IMR-90 (cell line): ENCODE data around the gene ADAP1. TPM values are rescaled to one million over a fixed set of nuclear protein-coding genes. Genes with fewer than 3 reads are reported as not detected.

Experiments
- ATAC-seq: fragments of 200-7000 bp; cut with Tn5 transposase; 2 replicates; pipeline ENCODE4 v1.9.1; 2020; ENCODE audit warnings: low read depth, mild to moderate bottlenecking, moderate library complexity
- BruUV-seq: library from RNA; stranded (reverse); fragments of 400-500 nt; replicated peaks from 2 replicates; lab custom pipeline; 2021; lab: Mats Ljungman, UMichigan
- CTCF ChIA-PET: fragments of 300-600 bp; formaldehyde crosslinking; extraction: SDS; loops from one replicate; lab custom pipeline; 2021; ENCODE audit warnings: antibody characterized with exemption; lab: Yijun Ruan, JAX
- POLR2A ChIA-PET: fragments of 300-600 bp; sonication (Branson Sonifier 250); formaldehyde crosslinking; loops from one replicate; lab custom pipeline; 2022; ENCODE audit warnings: antibody characterized with exemption; ENCODE audit not compliant: unreplicated experiment; lab: Charles Lee
- DNase-seq: peaks from one replicate; pipeline ENCODE4 v3.0.0; 2013
- H2AFZ ChIP-seq: replicated peaks from 2 replicates; pipeline ENCODE3; 2013; ENCODE audit warnings: low read length, mild to moderate bottlenecking; ENCODE audit not compliant: poor library complexity
- H2AK5ac ChIP-seq: 2 replicates; pipeline ENCODE4 v1.6.1; 2013; ENCODE audit warnings: low read depth, low read length, inconsistent platforms
- H2AK9ac ChIP-seq: replicated peaks from 2 replicates; pipeline ENCODE3; 2013; ENCODE audit warnings: mild to moderate bottlenecking, low read depth, low read length, moderate library complexity; ENCODE audit not compliant: poor library complexity
- H2BK120ac ChIP-seq: 2 replicates; pipeline ENCODE4 v1.6.1; 2013; ENCODE audit warnings: low read depth, low read length, inconsistent platforms
- H2BK15ac ChIP-seq: 3 replicates; pipeline ENCODE4 v1.6.1; 2013; ENCODE audit warnings: low read depth, low read length, inconsistent platforms
- H2BK20ac ChIP-seq: 2 replicates; pipeline ENCODE4 v1.6.1; 2013; ENCODE audit warnings: low read depth, mild to moderate bottlenecking, inconsistent platforms, low read length, moderate library complexity
- H2BK5ac ChIP-seq: 2 replicates; pipeline ENCODE4 v1.6.1; 2013; ENCODE audit warnings: mild to moderate bottlenecking, low read depth, low read length, inconsistent platforms; ENCODE audit not compliant: poor library complexity, severe bottlenecking
- H3K14ac ChIP-seq: replicated peaks from 2 replicates; pipeline ENCODE4 v1.6.1; 2013; ENCODE audit warnings: low read depth, low read length, inconsistent platforms
- H3K18ac ChIP-seq: 2 replicates; pipeline ENCODE4 v1.6.1; 2013; ENCODE audit warnings: low read depth, low read length, control low read depth
- H3K23ac ChIP-seq: 2 replicates; pipeline ENCODE4 v1.6.1; 2013; ENCODE audit warnings: low read depth, low read length, inconsistent platforms
- H3K27ac ChIP-seq: 2 replicates; pipeline ENCODE4 v1.5.1; 2013; ENCODE audit warnings: mild to moderate bottlenecking, control low read depth, low read length; ENCODE audit not compliant: insufficient read depth
- H3K27me3 ChIP-seq: 2 replicates; pipeline ENCODE4 v1.6.1; 2013; ENCODE audit warnings: low read length; ENCODE audit not compliant: control insufficient read depth, insufficient read depth
- H3K36me3 ChIP-seq: 2 replicates; pipeline ENCODE4 v1.6.1; 2013; ENCODE audit warnings: low read length, mixed read lengths; ENCODE audit not compliant: control insufficient read depth, insufficient read depth
- H3K4ac ChIP-seq: 2 replicates; pipeline ENCODE4 v1.6.1; 2013; ENCODE audit warnings: low read depth, low read length, inconsistent platforms
- H3K4me1 ChIP-seq: 2 replicates; pipeline ENCODE4 v1.6.1; 2013; ENCODE audit warnings: low read length, mixed read lengths; ENCODE audit not compliant: control insufficient read depth, insufficient read depth
- H3K4me2 ChIP-seq: 2 replicates; pipeline ENCODE4 v1.6.1; 2013; ENCODE audit warnings: low read depth, mild to moderate bottlenecking, control low read depth, low read length, moderate library complexity
- H3K4me3 ChIP-seq: 2 replicates; pipeline ENCODE4 v1.5.1; 2013; ENCODE audit warnings: low read depth, mild to moderate bottlenecking, control low read depth, low read length, moderate library complexity; ENCODE audit not compliant: insufficient read depth
- H3K56ac ChIP-seq: 2 replicates; pipeline ENCODE4 v1.6.1; 2013; ENCODE audit warnings: low read length, inconsistent platforms; ENCODE audit not compliant: insufficient read depth; ENCODE audit errors: extremely low read depth
- H3K79me1 ChIP-seq, 2 experiments: 2 replicates each; pipeline ENCODE4 v1.6.1; 2013; ENCODE audit warnings: low read length in 2 of 2, inconsistent platforms in 1 of 2, low read depth in 1 of 2
- H3K9ac ChIP-seq: 2 replicates; pipeline ENCODE4 v1.6.1; 2013; ENCODE audit warnings: low read depth, low read length, control low read depth
- H3K9me1 ChIP-seq: 2 replicates; pipeline ENCODE4 v1.6.1; 2013; ENCODE audit warnings: low read length, inconsistent platforms; ENCODE audit not compliant: insufficient read depth
- H3K9me3 ChIP-seq: 2 replicates; pipeline ENCODE4 v1.6.1; 2013; ENCODE audit warnings: low read length; ENCODE audit not compliant: control insufficient read depth, insufficient read depth
- H4K20me1 ChIP-seq: 2 replicates; pipeline ENCODE4 v1.6.1; 2013; ENCODE audit warnings: low read length, inconsistent platforms; ENCODE audit not compliant: insufficient read depth
- H4K5ac ChIP-seq: 2 replicates; pipeline ENCODE4 v1.6.1; 2013; ENCODE audit warnings: mild to moderate bottlenecking, low read depth, low read length, control low read depth
- H4K8ac ChIP-seq, 2 experiments: 2 replicates each; pipeline ENCODE4 v1.6.1; 2013; ENCODE audit warnings: low read depth in 2 of 2, low read length in 2 of 2, control low read depth in 1 of 2, inconsistent platforms in 1 of 2
- H4K91ac ChIP-seq: 2 replicates; pipeline ENCODE4 v1.6.1; 2013; ENCODE audit warnings: low read depth, low read length, inconsistent platforms; ENCODE audit not compliant: insufficient read depth
- BHLHE40 ChIP-seq: fragments of 150-350 bp; IDR thresholded peaks from 2 replicates; pipeline ENCODE4 v1.6.1; 2016; ENCODE audit warnings: mild to moderate bottlenecking, low read depth, low read length
- CHD1 ChIP-seq: IDR thresholded peaks from 2 replicates; pipeline ENCODE4 v1.6.1; 2012; ENCODE audit warnings: low read depth, low read length, improper control_type of control experiment
- FOS ChIP-seq: fragments of 150-350 bp; IDR thresholded peaks from 2 replicates; pipeline ENCODE4 v1.6.1; 2016; ENCODE audit warnings: low read depth, low read length
- MXI1 ChIP-seq: IDR thresholded peaks from 2 replicates; pipeline ENCODE4 v1.6.1; 2012; ENCODE audit warnings: low read depth, mild to moderate bottlenecking, low read length, moderate library complexity, borderline replicate concordance
- RCOR1 ChIP-seq: IDR thresholded peaks from 2 replicates; pipeline ENCODE4 v1.6.1; 2012; ENCODE audit warnings: mild to moderate bottlenecking, low read length, improper control_type of control experiment; ENCODE audit not compliant: insufficient replicate concordance
- RFX5 ChIP-seq: IDR thresholded peaks from 2 replicates; pipeline ENCODE4 v1.8.0; 2012; ENCODE audit warnings: low read depth, mild to moderate bottlenecking, low read length, moderate library complexity
- SMC3 ChIP-seq: fragments of 150-350 bp; IDR thresholded peaks from 2 replicates; pipeline ENCODE4 v1.6.1; 2016; ENCODE audit warnings: low read depth, mild to moderate bottlenecking, antibody characterized with exemption, low read length, moderate library complexity
- WGBS, 2 experiments: methylation state at CpG; one replicate each; pipeline versions ENCODE4 v1.1.5 to v1.1.7; 2013; ENCODE audit warnings: missing lambda C conversion rate in 2 of 2; ENCODE audit not compliant: insufficient read length in 1 of 2; ENCODE audit errors: extremely low coverage in 2 of 2; 5-methylcytosine and 5-hydroxymethylcytosine counted together
- dilution Hi-C: fragments of 300-500 bp; cut with HindIII; formaldehyde crosslinking; loops from one replicate; pipeline ENCODE4 v1.14.3; 2018; ENCODE audit warnings: low sequenced_read_pairs; ENCODE audit not compliant: unreplicated experiment
- in situ Hi-C: fragments of 300-500 bp; cut with MboI; formaldehyde crosslinking; loops from 3 replicates; pipeline ENCODE4 v1.14.3; 2019; ENCODE audit warnings: low sequenced_read_pairs, inconsistent platforms, mixed read lengths
- intact Hi-C: fragments of 100-400 bp; cut with micrococcal nuclease; formaldehyde crosslinking; loops from 2 replicates; pipeline ENCODE4 v1.10.0; 2022
- polyA plus RNA-seq, 3 experiments: library from polyadenylated mRNA; depleted of rRNA; stranded (reverse); fragments of >200 nt; gene quantifications; 2 replicates each; pipeline ENCODE4 v1.2.3, GENCODE V29; 2012; ENCODE audit warnings: low replicate concordance in 1 of 3
- total RNA-seq: library from RNA; depleted of rRNA; stranded (reverse); fragments of >200 nt; gene quantifications from 2 replicates; pipeline ENCODE4 v1.2.3, GENCODE V29; 2012
- TF ChIP-seq, protein P1 (sequence below): conservative IDR thresholded peaks from 2 replicates; pipeline ENCODE4 v1.5.1; 2012; ENCODE audit warnings: mild to moderate bottlenecking, low read depth, low read length, improper control_type of control experiment
- TF ChIP-seq, protein P2 (sequence below): fragments of 150-350 bp; IDR thresholded peaks from 2 replicates; pipeline ENCODE4 v1.6.1; 2016; ENCODE audit warnings: low read depth, mild to moderate bottlenecking, low read length, moderate library complexity, borderline replicate concordance
- TF ChIP-seq, protein P3 (sequence below): fragments of 150-350 bp; IDR thresholded peaks from 2 replicates; pipeline ENCODE4 v1.6.1; 2017; ENCODE audit warnings: mild to moderate bottlenecking, antibody characterized with exemption, low read length, low read depth

ADAP1 gene
- total and polyA plus RNA-seq, 2 of the 4 experiments (the other 2 are of a cell fraction), result 1.4 to 2.0 TPM

DNA sequence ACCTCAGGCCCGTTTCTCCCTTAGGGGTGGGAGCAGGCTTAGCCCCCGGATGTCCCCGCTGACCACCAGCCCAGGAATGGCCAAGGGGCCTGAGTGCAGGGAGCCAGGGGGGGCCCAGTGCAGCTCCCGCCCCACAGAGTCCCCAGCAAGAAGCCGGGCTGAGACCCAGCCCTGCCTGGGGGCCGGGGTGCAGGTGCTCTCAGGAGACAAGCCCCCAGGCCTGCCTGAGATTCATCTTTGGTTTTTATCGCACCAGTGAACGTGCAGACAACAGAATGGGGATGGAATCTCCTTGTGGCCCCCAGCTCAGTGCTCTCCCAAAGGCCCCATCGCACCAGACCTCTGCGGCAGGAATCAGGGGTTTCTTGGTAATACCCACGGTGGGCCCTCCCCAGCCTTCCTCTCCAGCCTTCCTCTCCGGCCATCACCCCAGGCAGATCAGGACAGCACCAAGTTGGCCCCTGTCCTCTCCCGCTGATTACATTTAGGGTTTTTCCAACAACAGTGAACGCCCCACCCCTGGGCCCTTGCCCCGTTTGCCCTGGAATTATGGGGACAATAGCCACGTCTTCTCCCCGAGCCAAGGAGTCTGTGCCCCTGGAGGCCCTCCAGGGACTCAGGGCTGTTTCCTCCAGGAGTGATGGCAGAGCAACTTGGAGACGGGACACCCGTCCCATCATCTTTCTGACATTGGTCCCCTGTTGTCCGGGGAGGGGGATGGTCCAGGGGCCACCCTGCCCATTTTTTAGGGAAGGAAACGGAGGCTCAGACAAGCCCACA, 22.4 kb downstream of the ADAP1 start:
- no peak for DNase-seq
- in situ Hi-C loops, result no loop called here
- Histone ChIP-seq H2AK5ac (no peak overlapping the region), H2BK15ac (no peak overlapping the region), H3K4me3 (no peak overlapping the region), H3K23ac (no peak overlapping the region), H3K9me3 (no peaks in the 10 kb centered on the region), H3K27me3 (no peaks in the 10 kb centered on the region), H2BK120ac (no peak overlapping the region), H3K4ac (no peak overlapping the region), H3K56ac (no peak overlapping the region), H4K8ac (no peak overlapping the region), H3K4me2 (no peak overlapping the region), H4K5ac (no peak overlapping the region), H3K36me3 (no peaks in the 10 kb centered on the region), H2BK20ac (no peak overlapping the region), H3K27ac (no peak overlapping the region), H3K79me1 (no peaks in the 10 kb centered on the region), H2AK9ac (no peak overlapping the region), H2BK5ac (no peak overlapping the region), H4K20me1 (no peaks in the 10 kb centered on the region), H4K91ac (no peak overlapping the region), H3K9ac (no peak overlapping the region), H2AFZ (no peak overlapping the region), H3K4me1 (peaks cover 2% of the 10 kb centered on the region), H3K18ac (no peak overlapping the region), H3K14ac (no peak overlapping the region), H3K9me1 (no peaks in the 10 kb centered on the region)
- BruUV-seq, result no TSS peak
- no peak for TF ChIP-seq SMC3
- TF ChIP-seq RFX5, result no peak
- TF ChIP-seq, protein P1, sequence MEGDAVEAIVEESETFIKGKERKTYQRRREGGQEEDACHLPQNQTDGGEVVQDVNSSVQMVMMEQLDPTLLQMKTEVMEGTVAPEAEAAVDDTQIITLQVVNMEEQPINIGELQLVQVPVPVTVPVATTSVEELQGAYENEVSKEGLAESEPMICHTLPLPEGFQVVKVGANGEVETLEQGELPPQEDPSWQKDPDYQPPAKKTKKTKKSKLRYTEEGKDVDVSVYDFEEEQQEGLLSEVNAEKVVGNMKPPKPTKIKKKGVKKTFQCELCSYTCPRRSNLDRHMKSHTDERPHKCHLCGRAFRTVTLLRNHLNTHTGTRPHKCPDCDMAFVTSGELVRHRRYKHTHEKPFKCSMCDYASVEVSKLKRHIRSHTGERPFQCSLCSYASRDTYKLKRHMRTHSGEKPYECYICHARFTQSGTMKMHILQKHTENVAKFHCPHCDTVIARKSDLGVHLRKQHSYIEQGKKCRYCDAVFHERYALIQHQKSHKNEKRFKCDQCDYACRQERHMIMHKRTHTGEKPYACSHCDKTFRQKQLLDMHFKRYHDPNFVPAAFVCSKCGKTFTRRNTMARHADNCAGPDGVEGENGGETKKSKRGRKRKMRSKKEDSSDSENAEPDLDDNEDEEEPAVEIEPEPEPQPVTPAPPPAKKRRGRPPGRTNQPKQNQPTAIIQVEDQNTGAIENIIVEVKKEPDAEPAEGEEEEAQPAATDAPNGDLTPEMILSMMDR, result no peak
- TF ChIP-seq FOS, result no peak
- no peak for TF ChIP-seq RCOR1
- TF ChIP-seq, protein P2, sequence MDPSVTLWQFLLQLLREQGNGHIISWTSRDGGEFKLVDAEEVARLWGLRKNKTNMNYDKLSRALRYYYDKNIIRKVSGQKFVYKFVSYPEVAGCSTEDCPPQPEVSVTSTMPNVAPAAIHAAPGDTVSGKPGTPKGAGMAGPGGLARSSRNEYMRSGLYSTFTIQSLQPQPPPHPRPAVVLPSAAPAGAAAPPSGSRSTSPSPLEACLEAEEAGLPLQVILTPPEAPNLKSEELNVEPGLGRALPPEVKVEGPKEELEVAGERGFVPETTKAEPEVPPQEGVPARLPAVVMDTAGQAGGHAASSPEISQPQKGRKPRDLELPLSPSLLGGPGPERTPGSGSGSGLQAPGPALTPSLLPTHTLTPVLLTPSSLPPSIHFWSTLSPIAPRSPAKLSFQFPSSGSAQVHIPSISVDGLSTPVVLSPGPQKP, result no peak
- no peak for TF ChIP-seq MXI1
- TF ChIP-seq, protein P3, sequence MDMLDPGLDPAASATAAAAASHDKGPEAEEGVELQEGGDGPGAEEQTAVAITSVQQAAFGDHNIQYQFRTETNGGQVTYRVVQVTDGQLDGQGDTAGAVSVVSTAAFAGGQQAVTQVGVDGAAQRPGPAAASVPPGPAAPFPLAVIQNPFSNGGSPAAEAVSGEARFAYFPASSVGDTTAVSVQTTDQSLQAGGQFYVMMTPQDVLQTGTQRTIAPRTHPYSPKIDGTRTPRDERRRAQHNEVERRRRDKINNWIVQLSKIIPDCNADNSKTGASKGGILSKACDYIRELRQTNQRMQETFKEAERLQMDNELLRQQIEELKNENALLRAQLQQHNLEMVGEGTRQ, result no peak
- TF ChIP-seq BHLHE40, result no peak
- TF ChIP-seq CHD1, result no peak
- intact Hi-C loops, result no loop called here
- 80% methylated on average over 15 of the region's 21 CpGs; no CpG with 5 or more reads in 1 of the 2 experiments for WGBS, 2 experiments
- dilution Hi-C loops, result no loop called here
- CTCF ChIA-PET, result no interaction called here
- no peak for ATAC-seq
- POLR2A ChIA-PET, result no interaction called here
